Endothelial cell of umbilical vein (primary cell): ENCODE results near the gene GLRX5. TPM values are rescaled to one million over a fixed set of nuclear protein-coding genes. Genes with fewer than 3 reads are reported as not detected.

Experiments
- BruUV-seq: library from RNA; stranded (reverse); fragments of 400-500 nt; replicated peaks from 2 replicates; lab custom pipeline; 2021; lab: Mats Ljungman, UMichigan
- CTCF ChIA-PET: fragments of 300-600, 350-600 bp; sonication (Branson Sonifier 250); formaldehyde crosslinking; loops from one replicate; lab custom pipeline; 2021; ENCODE audit warnings: antibody characterized with exemption, inconsistent platforms; lab: Charles Lee
- POLR2A ChIA-PET: fragments of 300-600, 350-600 bp; sonication (Branson Sonifier 250); formaldehyde crosslinking; loops from one replicate; lab custom pipeline; 2021; ENCODE audit warnings: antibody characterized with exemption, inconsistent platforms; lab: Charles Lee
- DNase-seq: peaks from one replicate; pipeline ENCODE4 v3.0.0-alpha.2; 2011; ENCODE audit warnings: low read depth, low spot score
- FAIRE-seq: peaks from 2 replicates; lab custom pipeline; 2011; peaks lifted over from hg19 to GRCh38; lab: Jason Lieb, UNC
- H2AFZ ChIP-seq: 2 replicates; pipeline ENCODE4 v1.6.0; 2012; ENCODE audit warnings: low read depth, low read length, control low read depth, inconsistent platforms
- H3K27ac ChIP-seq: 2 replicates; pipeline ENCODE4 v1.5.1; 2011; ENCODE audit warnings: low read depth, mild to moderate bottlenecking, control low read depth, low read length, moderate library complexity; ENCODE audit not compliant: insufficient read depth
- H3K27me3 ChIP-seq, 2 experiments: 2 replicates each; pipeline versions ENCODE4 v1.6.0 to v1.6.1; 2011; ENCODE audit warnings: low read length in 2 of 2, mixed read lengths in 1 of 2; ENCODE audit not compliant: control insufficient read depth in 2 of 2, insufficient read depth in 2 of 2
- H3K36me3 ChIP-seq, 2 experiments: 2 replicates in 1 of 2; 3 replicates in 1 of 2; pipeline ENCODE4 v1.5.1; 2011; ENCODE audit warnings: low read length in 2 of 2, mild to moderate bottlenecking in 1 of 2, moderate library complexity in 1 of 2; ENCODE audit not compliant: control insufficient read depth in 2 of 2, insufficient read depth in 2 of 2; ENCODE audit errors: extremely low read depth in 1 of 2
- H3K4me1 ChIP-seq: 3 replicates; pipeline ENCODE4 v1.5.1; 2011; ENCODE audit warnings: mild to moderate bottlenecking, low read length; ENCODE audit not compliant: control insufficient read depth, insufficient read depth; ENCODE audit errors: extremely low read depth
- H3K4me2 ChIP-seq: 2 replicates; pipeline ENCODE4 v1.6.1; 2011; ENCODE audit warnings: low read length, control low read depth, mixed read lengths; ENCODE audit not compliant: insufficient read depth
- H3K4me3 ChIP-seq, 3 experiments: fragments of 200-600 bp in 1 of 3; sonication (generic), shearing (Covaris generic) in 1 of 3; replicated peaks in 1 of 3; 2 replicates each; pipeline ENCODE4 v1.5.1; 2011 to 2016; ENCODE audit warnings: control low read depth in 3 of 3, low read length in 3 of 3, mild to moderate bottlenecking in 2 of 3, inconsistent platforms in 1 of 3, low read depth in 1 of 3, moderate library complexity in 1 of 3; ENCODE audit not compliant: insufficient read depth in 1 of 3
- H3K79me2 ChIP-seq: 2 replicates; pipeline ENCODE4 v1.6.0; 2012; ENCODE audit warnings: low read length, inconsistent platforms; ENCODE audit not compliant: control insufficient read depth, insufficient read depth
- H3K9ac ChIP-seq: replicated peaks from 2 replicates; pipeline ENCODE3; 2011; ENCODE audit warnings: low read length, control low read depth; ENCODE audit not compliant: insufficient read depth; ENCODE audit errors: extremely low read depth
- H3K9me1 ChIP-seq: replicated peaks from 3 replicates; pipeline ENCODE4 v1.6.0; 2011; ENCODE audit warnings: mild to moderate bottlenecking, low read length; ENCODE audit not compliant: control insufficient read depth, insufficient read depth; ENCODE audit errors: extremely low read depth
- H3K9me3 ChIP-seq: replicated peaks from 2 replicates; pipeline ENCODE4 v1.5.1; 2012; ENCODE audit warnings: low read length, inconsistent platforms; ENCODE audit not compliant: control insufficient read depth, insufficient read depth
- H4K20me1 ChIP-seq: replicated peaks from 2 replicates; pipeline ENCODE3; 2011; ENCODE audit warnings: mild to moderate bottlenecking, low read length; ENCODE audit not compliant: control insufficient read depth, insufficient read depth; ENCODE audit errors: extremely low read depth
- CTCF ChIP-seq, 2 donors: IDR thresholded peaks; 1 replicate in 1 of 2; 2 replicates in 1 of 2; pipeline ENCODE4 v1.5.1; 2011; ENCODE audit warnings: low read length in 2 of 2, mild to moderate bottlenecking in 2 of 2, moderate library complexity in 2 of 2, control low read depth in 1 of 2, inconsistent platforms in 1 of 2, low read depth in 1 of 2; ENCODE audit not compliant: insufficient read depth in 1 of 2; ENCODE audit errors: extremely low read depth in 1 of 2
- EZH2 ChIP-seq: IDR thresholded peaks from 2 replicates; pipeline ENCODE4 v1.6.1; 2012; ENCODE audit warnings: borderline replicate concordance, low read depth, mild to moderate bottlenecking, moderate library complexity, low read length, inconsistent platforms; ENCODE audit not compliant: severe bottlenecking
- FOS ChIP-seq: IDR thresholded peaks from 2 replicates; pipeline ENCODE4 v1.6.1; 2011; ENCODE audit warnings: mild to moderate bottlenecking, low read length, moderate library complexity, borderline replicate concordance; ENCODE audit not compliant: insufficient read depth
- GATA2 ChIP-seq: IDR thresholded peaks from 2 replicates; pipeline ENCODE4 v1.7.0; 2011; ENCODE audit warnings: low read depth, mild to moderate bottlenecking, moderate library complexity, mixed read lengths, low read length; ENCODE audit not compliant: insufficient read length, insufficient read depth
- JUN ChIP-seq: IDR thresholded peaks from 2 replicates; pipeline ENCODE4 v1.6.1; 2011; ENCODE audit warnings: borderline replicate concordance, low read depth; ENCODE audit not compliant: insufficient read length, insufficient read depth
- MYC ChIP-seq: IDR thresholded peaks from one replicate; pipeline ENCODE4 v1.6.1; 2011; ENCODE audit warnings: mild to moderate bottlenecking, low read depth, low read length
- POLR2A ChIP-seq: IDR thresholded peaks from 2 replicates; pipeline ENCODE4 v1.6.1; 2012; ENCODE audit warnings: low read depth, mild to moderate bottlenecking, control low read depth, low read length
- POLR2AphosphoS5 ChIP-seq: IDR thresholded peaks from 2 replicates; pipeline ENCODE4 v1.6.1; 2012; ENCODE audit warnings: low read depth, mild to moderate bottlenecking, control low read depth, low read length, moderate library complexity; ENCODE audit not compliant: insufficient read depth
- dilution Hi-C: fragments of 300-500 bp; cut with MboI; formaldehyde crosslinking; loops from one replicate; pipeline ENCODE4 v1.15.0; 2019; ENCODE audit warnings: low sequenced_read_pairs; ENCODE audit not compliant: extremely low pct_ligation_motif_present
- intact Hi-C: fragments of 100-400 bp; cut with micrococcal nuclease; formaldehyde crosslinking; loops from one replicate; pipeline ENCODE4 v1.10.0; 2022
- polyA plus RNA-seq, 4 experiments: library from polyadenylated mRNA; depleted of rRNA in 3 of 4; stranded (reverse) in 3 of 4; unstranded in 1 of 4; fragments of >200 nt; gene quantifications; 2 replicates each; pipeline versions ENCODE4 v1.2.1 to v1.2.3, GENCODE V29; 2011 to 2012; ENCODE audit warnings: missing spikeins in 1 of 4
- total RNA-seq: library from RNA; stranded (reverse); gene quantifications from 2 replicates; pipeline ENCODE4 v1.2.3, GENCODE V29; 2021
- TF ChIP-seq, protein P1 (sequence below): IDR thresholded peaks from 2 replicates; pipeline ENCODE4 v1.6.1; 2011; ENCODE audit not compliant: insufficient read depth, insufficient read length

Gene GLRX5
- total and polyA plus RNA-seq, 2 donors (not counting 3 experiments of a cell fraction or from before 2014, with no cell fraction given): 42.6 to 52.0 TPM

DNA sequence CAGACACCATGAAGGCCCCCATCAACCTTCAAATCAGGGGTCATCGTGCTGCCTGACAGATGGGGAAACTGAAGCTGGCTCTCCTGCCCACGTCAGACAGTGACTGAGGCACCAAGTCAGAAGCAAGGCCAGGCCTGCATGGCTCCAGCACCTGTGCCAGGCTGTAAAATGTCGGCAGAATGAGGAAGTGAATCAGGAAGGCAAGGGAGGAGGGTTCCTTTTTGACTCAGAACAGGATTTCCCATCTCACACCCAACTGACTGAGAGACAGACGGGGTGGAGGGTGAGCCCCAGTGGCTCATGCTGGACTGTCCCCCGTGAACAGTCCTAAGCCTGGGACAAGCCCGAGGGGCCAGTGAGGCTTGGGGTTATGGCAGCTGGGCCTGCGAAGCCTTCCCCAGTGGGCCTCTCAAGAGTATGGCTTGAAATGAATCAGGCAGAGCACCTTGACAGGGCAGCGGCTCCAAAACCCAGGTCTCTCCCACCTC lies 39.3 kb upstream of the GLRX5 start:
- POLR2A ChIA-PET: no interaction called here

More for the DNA sequence above, 39.3 kb upstream of the GLRX5 start:
- no peaks in the 10 kb centered on the region for H3K9me1 ChIP-seq
- H2AFZ ChIP-seq: peak overlapping the region; percentile 71
- intact Hi-C loops: loop anchor here (1.0 to 2.0 kb wide), 3 partner anchors 12 to 23 kb away; no protein-coding TSS in a partner anchor
- TF ChIP-seq POLR2AphosphoS5 (peak; percentile 55), MYC (no peak), POLR2A (no peak), FOS (peak; percentile 73), JUN (no peak), CTCF (IDR thresholded peaks at IDR 0.05; ENCODE audit: extremely low read depth in 1 of 2, insufficient read depth in 1 of 2, low read depth in 1 of 2, low read length in 2 of 2) (no peak), EZH2 (no peak), GATA2 (no peak)
- TF ChIP-seq, protein P1, sequence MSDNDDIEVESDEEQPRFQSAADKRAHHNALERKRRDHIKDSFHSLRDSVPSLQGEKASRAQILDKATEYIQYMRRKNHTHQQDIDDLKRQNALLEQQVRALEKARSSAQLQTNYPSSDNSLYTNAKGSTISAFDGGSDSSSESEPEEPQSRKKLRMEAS: no peak
- H3K9me3 ChIP-seq: no peaks in the 10 kb centered on the region
- no peaks in the 10 kb centered on the region for H3K79me2 ChIP-seq
- no peaks in the 10 kb centered on the region for H3K27me3 ChIP-seq
- no peak overlapping the region for H3K9ac ChIP-seq
- H3K4me1 ChIP-seq: peaks cover 27% of the 10 kb centered on the region
- H3K4me3 ChIP-seq: no peak overlapping the region
- peak; percentile 93 for FAIRE-seq
- no TSS peak for BruUV-seq
- dilution Hi-C loops: no loop called here
- no peaks in the 10 kb centered on the region for H4K20me1 ChIP-seq
- CTCF ChIA-PET: interaction anchor here (1.2 to 2.2 kb wide), 8 partner anchors 10 to 53 kb away, joined by 4 to 15 read pairs (median 10); partner anchors contain the start of gene SYNE3
- no peaks in the 10 kb centered on the region for H3K36me3 ChIP-seq
- H3K27ac ChIP-seq: peak overlapping the region; percentile 57
- H3K4me2 ChIP-seq: peak overlapping the region; percentile 7
- peak; percentile 68 for DNase-seq
